ENCODE data around the gene IQUB.
"Not testable (repeated sequence)": the region's sequence is repeated elsewhere in the genome, so short reads cannot be mapped to it uniquely, and the experiment has no call there.

IQUB gene

DNA sequence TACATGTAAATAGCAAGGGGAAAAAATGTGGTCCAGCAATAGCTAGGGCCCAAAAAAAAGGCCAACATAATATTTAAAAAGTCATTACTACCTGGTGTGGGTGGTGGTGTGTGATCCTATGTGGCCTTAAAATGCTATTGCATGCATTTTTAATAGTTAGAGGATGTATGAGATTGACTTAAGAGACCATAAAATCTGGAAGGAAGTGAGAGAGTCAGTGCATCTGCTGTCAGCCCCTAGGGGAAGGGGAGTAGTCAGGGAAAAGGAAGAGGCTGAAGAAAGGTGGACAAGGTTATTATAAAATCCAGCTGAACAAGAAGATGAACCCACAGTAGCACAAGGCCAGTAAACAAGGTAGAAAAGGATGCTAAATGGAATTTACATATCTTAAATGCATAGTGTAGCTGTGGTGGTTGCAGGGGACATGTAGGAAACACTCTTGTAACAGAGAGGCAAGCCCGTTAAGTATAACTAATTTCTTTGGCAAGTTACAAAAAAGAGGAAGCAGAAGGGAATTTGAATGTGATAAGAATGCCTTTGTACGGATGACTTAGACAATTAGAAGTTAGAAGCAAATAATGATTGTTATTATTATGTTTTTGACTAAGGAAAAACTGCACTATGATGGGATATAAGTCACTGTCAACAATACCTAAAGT is 35.1 kb upstream of the IQUB start:
- no peaks in the 10 kb centered on the region for H3K4me1 ChIP-seq (ENCODE audit: control insufficient read depth in 1 of 2, insufficient read depth in 2 of 2, low read length in 2 of 2)
- no peak overlapping the region for H3K27ac ChIP-seq (ENCODE audit: low read length)
- no peaks in the 10 kb centered on the region for H3K27me3 ChIP-seq (ENCODE audit: low read depth, low read length)
- no peak overlapping the region for H3K4me3 ChIP-seq (ENCODE audit: low read depth in 1 of 2, low read length in 2 of 2)
- H3K9me3 ChIP-seq (ENCODE audit: control insufficient read depth in 1 of 2, low read length in 2 of 2): no peaks in the 10 kb centered on the region
- H3K36me3 ChIP-seq (ENCODE audit: control insufficient read depth in 1 of 2, insufficient read depth in 2 of 2, low read length in 2 of 2): no peaks in the 10 kb centered on the region

- peaks cover 0 to 10% of the 10 kb centered on the region in 2 donors for H3K4me1 ChIP-seq (ENCODE audit: control insufficient read depth in 1 of 2, insufficient read depth in 2 of 2, low read length in 2 of 2)
- H3K27ac ChIP-seq (ENCODE audit: low read length): no peak overlapping the region
- no peaks in the 10 kb centered on the region for H3K36me3 ChIP-seq (ENCODE audit: control insufficient read depth in 1 of 2, insufficient read depth in 2 of 2, low read length in 2 of 2)
- no peaks in the 10 kb centered on the region for H3K9me3 ChIP-seq (ENCODE audit: control insufficient read depth in 1 of 2, low read length in 2 of 2)
- H3K27me3 ChIP-seq (ENCODE audit: low read depth, low read length): no peaks in the 10 kb centered on the region
- H3K4me3 ChIP-seq (ENCODE audit: low read depth in 1 of 2, low read length in 2 of 2): no peak overlapping the region
These were observed 27.7 kb upstream of the IQUB start for GRCh38 chr7:123562121-123562520.

DNA sequence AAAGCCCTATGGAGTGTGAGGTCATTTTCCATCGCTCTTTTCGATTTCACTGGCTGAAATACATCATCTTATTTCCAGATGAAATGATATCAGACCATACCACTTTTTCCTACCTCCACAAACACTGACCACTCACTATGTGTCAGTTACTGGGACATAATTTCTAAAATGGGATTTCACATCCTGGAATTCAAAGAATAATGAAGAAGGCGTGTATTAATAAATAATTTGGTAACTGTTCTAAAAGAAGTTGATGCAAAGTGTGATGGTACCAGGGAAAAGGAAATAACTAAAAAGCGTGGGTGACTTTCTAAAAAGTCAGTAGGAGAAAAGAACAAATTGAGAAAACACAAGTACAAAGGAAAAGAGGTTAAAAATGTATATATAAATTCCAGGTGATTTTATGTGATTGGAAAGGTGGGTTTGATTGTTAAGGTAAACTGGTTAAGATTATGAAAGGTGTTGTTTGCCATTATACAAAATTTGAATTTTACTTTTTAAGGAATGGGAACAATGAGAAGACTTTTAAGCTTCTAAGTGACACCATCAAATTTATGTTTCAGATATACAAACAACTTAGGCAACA is 24.0 kb upstream of the IQUB start:
- Histone ChIP-seq H3K4me1 (ENCODE audit: control insufficient read depth in 1 of 2, insufficient read depth in 2 of 2, low read length in 2 of 2) (peaks cover 14 to 35% of the 10 kb centered on the region in 2 donors), H3K9me3 (ENCODE audit: control insufficient read depth in 1 of 2, low read length in 2 of 2) (no peaks in the 10 kb centered on the region), H3K27ac (ENCODE audit: low read length) (peak overlapping the region; percentile 97), H3K36me3 (ENCODE audit: control insufficient read depth in 1 of 2, insufficient read depth in 2 of 2, low read length in 2 of 2) (peaks cover 0 to 4% of the 10 kb centered on the region in 2 donors), H3K27me3 (ENCODE audit: low read depth, low read length) (no peaks in the 10 kb centered on the region), H3K4me3 (ENCODE audit: low read depth in 1 of 2, low read length in 2 of 2) (peak overlapping the region; percentile 98 to 99)

- H3K9me3 ChIP-seq (ENCODE audit: control insufficient read depth in 1 of 2, low read length in 2 of 2): no peaks in the 10 kb centered on the region
- peaks cover 14 to 35% of the 10 kb centered on the region in 2 donors for H3K4me1 ChIP-seq (ENCODE audit: control insufficient read depth in 1 of 2, insufficient read depth in 2 of 2, low read length in 2 of 2)
- peak within 1 kb of the TSS; percentile 98 to 99 for H3K4me3 ChIP-seq (ENCODE audit: low read depth in 1 of 2, low read length in 2 of 2)
- peak within 1 kb of the TSS; percentile 97 for H3K27ac ChIP-seq (ENCODE audit: low read length)
- H3K27me3 ChIP-seq (ENCODE audit: low read depth, low read length): no peaks in the 10 kb centered on the region
- peaks cover 0 to 4% of the 10 kb centered on the region in 2 donors for H3K36me3 ChIP-seq (ENCODE audit: control insufficient read depth in 1 of 2, insufficient read depth in 2 of 2, low read length in 2 of 2)
These were observed 23.2 kb upstream of the IQUB start, which contains the start of gene NDUFA5 for GRCh38 chr7:123557398-123558288. TSS of gene NDUFA5 (minus strand) at chr7:123557818. CDS start at chr7:123557795, 23 bp downstream.

DNA sequence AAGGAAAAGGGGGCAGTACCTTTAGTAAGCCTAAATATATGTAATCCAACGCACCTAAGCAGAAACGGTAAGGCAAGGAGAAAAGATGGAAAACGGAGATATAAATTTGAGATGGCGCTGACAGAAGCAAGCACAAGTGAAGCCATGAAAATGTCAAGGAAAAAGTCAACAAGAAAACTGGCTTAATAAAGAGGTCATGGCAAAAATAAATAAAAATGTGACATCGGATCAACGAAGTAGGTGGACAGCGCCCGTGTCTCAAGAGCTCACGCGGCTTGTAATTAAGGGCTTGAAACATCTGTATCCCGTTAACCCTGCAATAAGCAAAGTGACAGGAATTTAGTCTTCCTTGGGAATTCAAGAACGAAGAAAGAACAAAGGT is 22.6 kb upstream of the IQUB start:
- H3K4me3 ChIP-seq (ENCODE audit: low read depth in 1 of 2, low read length in 2 of 2): peak overlapping the region; percentile 98 to 99
- peak overlapping the region; percentile 97 for H3K27ac ChIP-seq (ENCODE audit: low read length)
- H3K4me1 ChIP-seq (ENCODE audit: control insufficient read depth in 1 of 2, insufficient read depth in 2 of 2, low read length in 2 of 2): peaks cover 14 to 35% of the 10 kb centered on the region in 2 donors
- no peaks in the 10 kb centered on the region for H3K27me3 ChIP-seq (ENCODE audit: low read depth, low read length)
- peaks cover 0 to 4% of the 10 kb centered on the region in 2 donors for H3K36me3 ChIP-seq (ENCODE audit: control insufficient read depth in 1 of 2, insufficient read depth in 2 of 2, low read length in 2 of 2)
- H3K9me3 ChIP-seq (ENCODE audit: control insufficient read depth in 1 of 2, low read length in 2 of 2): no peaks in the 10 kb centered on the region

GRCh38 chr7:123555484-123555883 is 21.1 kb upstream of the IQUB start:
- Histone ChIP-seq H3K27me3 (ENCODE audit: low read depth, low read length) (no peaks in the 10 kb centered on the region), H3K27ac (ENCODE audit: low read length) (no peak overlapping the region), H3K4me1 (ENCODE audit: control insufficient read depth in 1 of 2, insufficient read depth in 2 of 2, low read length in 2 of 2) (peaks cover 14 to 35% of the 10 kb centered on the region in 2 donors), H3K9me3 (ENCODE audit: control insufficient read depth in 1 of 2, low read length in 2 of 2) (no peaks in the 10 kb centered on the region), H3K4me3 (ENCODE audit: low read depth in 1 of 2, low read length in 2 of 2) (peak overlapping the region; percentile 98 to 99), H3K36me3 (ENCODE audit: control insufficient read depth in 1 of 2, insufficient read depth in 2 of 2, low read length in 2 of 2) (peaks cover 0 to 4% of the 10 kb centered on the region in 2 donors)

DNA sequence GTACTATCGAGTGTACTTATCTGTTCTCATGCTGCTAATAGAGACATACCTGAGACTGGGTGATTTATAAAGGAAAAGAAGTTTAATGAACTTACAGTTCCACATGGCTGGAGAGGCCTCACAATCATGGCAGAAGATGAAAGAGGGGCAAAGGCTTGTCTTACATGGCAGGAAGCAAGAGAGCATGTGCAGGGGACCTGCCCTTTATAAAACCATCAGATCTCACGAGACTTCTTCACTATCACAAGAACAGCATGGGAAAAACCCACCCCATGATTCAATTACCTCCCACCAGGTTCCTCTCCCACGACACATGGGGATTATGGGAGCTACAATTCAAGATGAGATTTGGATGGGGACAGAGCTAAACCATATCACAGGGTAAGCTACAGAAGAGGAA is 18.8 kb upstream of the IQUB start:
- peaks cover 14 to 27% of the 10 kb centered on the region in 2 donors for H3K4me1 ChIP-seq (ENCODE audit: control insufficient read depth in 1 of 2, insufficient read depth in 2 of 2, low read length in 2 of 2)

DNA sequence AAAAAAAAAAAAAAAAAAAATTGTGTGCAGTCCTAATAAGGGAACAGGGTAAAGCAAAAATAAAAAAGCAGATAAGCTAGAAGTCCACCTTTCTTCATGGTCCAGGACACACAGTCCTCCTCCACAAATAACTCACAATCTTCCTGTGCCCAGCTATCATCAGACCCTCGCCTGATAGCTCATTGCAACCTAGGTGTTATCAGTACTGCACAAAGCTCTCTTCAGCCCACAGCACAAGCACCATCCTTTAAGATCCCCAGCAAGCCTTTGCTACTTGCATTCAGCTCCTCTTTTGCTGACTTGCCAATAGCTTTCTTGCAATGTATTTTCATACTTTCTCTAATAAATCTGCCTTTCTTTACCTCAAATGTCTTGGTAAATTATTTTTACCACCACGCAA is 18.2 kb upstream of the IQUB start:
- Histone ChIP-seq H3K9me3 (ENCODE audit: control insufficient read depth in 1 of 2, low read length in 2 of 2) (no peaks in the 10 kb centered on the region), H3K27me3 (ENCODE audit: low read depth, low read length) (no peaks in the 10 kb centered on the region), H3K4me3 (ENCODE audit: low read depth in 1 of 2, low read length in 2 of 2) (no peak overlapping the region), H3K36me3 (ENCODE audit: control insufficient read depth in 1 of 2, insufficient read depth in 2 of 2, low read length in 2 of 2) (peaks cover 10 to 23% of the 10 kb centered on the region in 2 donors), H3K27ac (ENCODE audit: low read length) (no peak overlapping the region), H3K4me1 (ENCODE audit: control insufficient read depth in 1 of 2, insufficient read depth in 2 of 2, low read length in 2 of 2) (peaks cover 14 to 25% of the 10 kb centered on the region in 2 donors)

More for the DNA sequence above, 18.8 kb upstream of the IQUB start:
- Histone ChIP-seq H3K4me3 (ENCODE audit: low read depth in 1 of 2, low read length in 2 of 2) (no peak overlapping the region), H3K27ac (ENCODE audit: low read length) (no peak overlapping the region), H3K36me3 (ENCODE audit: control insufficient read depth in 1 of 2, insufficient read depth in 2 of 2, low read length in 2 of 2) (peaks cover 7 to 23% of the 10 kb centered on the region in 2 donors), H3K27me3 (ENCODE audit: low read depth, low read length) (no peaks in the 10 kb centered on the region), H3K9me3 (ENCODE audit: control insufficient read depth in 1 of 2, low read length in 2 of 2) (no peaks in the 10 kb centered on the region)

DNA sequence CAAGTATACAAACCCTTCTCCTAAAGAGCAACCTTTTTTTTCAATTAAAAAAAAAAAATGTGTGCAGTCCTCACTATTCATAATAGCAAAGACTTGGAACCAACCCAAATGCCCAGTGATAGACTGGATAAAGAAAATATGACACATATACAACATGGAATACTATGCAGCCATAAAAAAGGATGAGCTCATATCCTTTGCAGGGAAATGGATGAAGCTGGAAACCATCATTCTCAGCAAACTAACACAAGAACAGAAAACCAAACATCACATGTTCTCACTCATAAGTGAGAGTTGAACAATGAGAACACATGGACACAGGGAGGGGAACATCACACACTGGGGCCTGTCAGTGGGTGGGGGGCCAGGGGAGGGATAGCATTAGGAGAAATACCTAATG is 17.7 kb upstream of the IQUB start:
- H3K27ac ChIP-seq (ENCODE audit: low read length); H3K4me3 ChIP-seq (ENCODE audit: low read depth in 1 of 2, low read length in 2 of 2); H3K27me3 ChIP-seq (ENCODE audit: low read depth, low read length); H3K9me3 ChIP-seq (ENCODE audit: control insufficient read depth in 1 of 2, low read length in 2 of 2): not testable (repeated sequence)
- H3K36me3 ChIP-seq (ENCODE audit: control insufficient read depth in 1 of 2, insufficient read depth in 2 of 2, low read length in 2 of 2): peaks cover 13 to 23% of the 10 kb centered on the region in 2 donors
- peaks cover 14 to 27% of the 10 kb centered on the region in 2 donors for H3K4me1 ChIP-seq (ENCODE audit: control insufficient read depth in 1 of 2, insufficient read depth in 2 of 2, low read length in 2 of 2)

- H3K4me3 ChIP-seq (ENCODE audit: low read depth in 1 of 2, low read length in 2 of 2): no peak overlapping the region
- H3K4me1 ChIP-seq (ENCODE audit: control insufficient read depth in 1 of 2, insufficient read depth in 2 of 2, low read length in 2 of 2): peaks cover 0 to 8% of the 10 kb centered on the region in 2 donors
- H3K36me3 ChIP-seq (ENCODE audit: control insufficient read depth in 1 of 2, insufficient read depth in 2 of 2, low read length in 2 of 2): peaks cover 13 to 19% of the 10 kb centered on the region in 2 donors
- H3K27ac ChIP-seq (ENCODE audit: low read length): no peak overlapping the region
- H3K9me3 ChIP-seq (ENCODE audit: control insufficient read depth in 1 of 2, low read length in 2 of 2): no peaks in the 10 kb centered on the region
- no peaks in the 10 kb centered on the region for H3K27me3 ChIP-seq (ENCODE audit: low read depth, low read length)
These were observed 14.0 kb upstream of the IQUB start for GRCh38 chr7:123548406-123548805.

DNA sequence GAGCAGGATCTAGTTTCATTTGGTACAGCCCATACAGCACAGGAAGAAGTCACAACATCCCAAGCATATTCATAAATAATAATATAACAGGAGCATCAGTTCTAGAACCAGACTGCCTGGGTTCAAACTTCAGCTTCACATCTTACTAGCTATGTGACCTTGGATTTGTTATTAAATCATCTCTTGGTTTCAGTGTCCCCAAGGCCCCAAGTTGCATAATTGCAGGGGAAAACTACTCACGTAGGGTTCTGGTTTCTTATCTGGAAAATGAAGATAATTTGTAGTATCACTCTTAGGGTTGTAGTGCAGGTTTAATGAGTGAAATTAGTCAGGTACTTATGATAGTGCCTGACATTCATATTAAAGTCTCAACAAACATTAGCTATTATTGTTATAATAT is 5.5 kb upstream of the IQUB start:
- peaks cover 0 to 5% of the 10 kb centered on the region in 2 donors for H3K4me1 ChIP-seq (ENCODE audit: control insufficient read depth in 1 of 2, insufficient read depth in 2 of 2, low read length in 2 of 2)
- no peak overlapping the region for H3K27ac ChIP-seq (ENCODE audit: low read length)
- peaks cover 0 to 8% of the 10 kb centered on the region in 2 donors for H3K36me3 ChIP-seq (ENCODE audit: control insufficient read depth in 1 of 2, insufficient read depth in 2 of 2, low read length in 2 of 2)
- H3K9me3 ChIP-seq (ENCODE audit: control insufficient read depth in 1 of 2, low read length in 2 of 2): no peaks in the 10 kb centered on the region
- H3K27me3 ChIP-seq (ENCODE audit: low read depth, low read length): no peaks in the 10 kb centered on the region
- H3K4me3 ChIP-seq (ENCODE audit: low read depth in 1 of 2, low read length in 2 of 2): no peak overlapping the region
